BJ (cell line): ENCODE data around the gene DOCK3. TPM values are rescaled to one million over a fixed set of nuclear protein-coding genes. Genes with fewer than 3 reads are reported as not detected.
A peak's percentile ranks its signal among the peaks of the same experiment; 100 is the strongest.
"Not testable (repeated sequence)": the region's sequence is repeated elsewhere in the genome, so short reads cannot be mapped to it uniquely, and the experiment has no call there.

ENCODE experiments used
- CTCF ChIA-PET: fragments of 350-600 bp; formaldehyde crosslinking; extraction: SDS; loops from one replicate; lab custom pipeline; 2021; ENCODE audit warnings: antibody characterized with exemption, inconsistent platforms; lab: Yijun Ruan, JAX
- POLR2A ChIA-PET: fragments of 300-600 bp; sonication (Branson Sonifier 250); formaldehyde crosslinking; extraction: SDS; loops from one replicate; lab custom pipeline; 2021; ENCODE audit warnings: antibody characterized with exemption; lab: Charles Lee
- DNase-seq: peaks from one replicate; pipeline ENCODE4 v3.0.0-alpha.2; 2011; ENCODE audit warnings: low read depth
- H3K27me3 ChIP-seq: 2 replicates; pipeline ENCODE4 v1.6.0; 2011; ENCODE audit warnings: low read length; ENCODE audit not compliant: control insufficient read depth, insufficient read depth
- H3K36me3 ChIP-seq: 2 replicates; pipeline ENCODE4 v1.5.1; 2011; ENCODE audit warnings: low read length; ENCODE audit not compliant: control insufficient read depth, insufficient read depth
- H3K4me3 ChIP-seq: 2 replicates; pipeline ENCODE4 v1.5.1; 2011; ENCODE audit warnings: low read depth, mild to moderate bottlenecking, control low read depth, low read length
- polyA plus RNA-seq: library from polyadenylated mRNA; depleted of rRNA; stranded (reverse); fragments of >200 nt; gene quantifications from 2 replicates; pipeline ENCODE4 v1.2.3, GENCODE V29; 2011
- TF ChIP-seq, protein P1 (sequence below): IDR thresholded peaks from 2 replicates; pipeline ENCODE4 v1.5.1; 2011; ENCODE audit warnings: low read depth, mild to moderate bottlenecking, control low read depth, inconsistent platforms, low read length, moderate library complexity; ENCODE audit not compliant: insufficient read depth

DOCK3 gene
- polyA plus RNA-seq, 1 experiment, result 0.09 TPM

DNA sequence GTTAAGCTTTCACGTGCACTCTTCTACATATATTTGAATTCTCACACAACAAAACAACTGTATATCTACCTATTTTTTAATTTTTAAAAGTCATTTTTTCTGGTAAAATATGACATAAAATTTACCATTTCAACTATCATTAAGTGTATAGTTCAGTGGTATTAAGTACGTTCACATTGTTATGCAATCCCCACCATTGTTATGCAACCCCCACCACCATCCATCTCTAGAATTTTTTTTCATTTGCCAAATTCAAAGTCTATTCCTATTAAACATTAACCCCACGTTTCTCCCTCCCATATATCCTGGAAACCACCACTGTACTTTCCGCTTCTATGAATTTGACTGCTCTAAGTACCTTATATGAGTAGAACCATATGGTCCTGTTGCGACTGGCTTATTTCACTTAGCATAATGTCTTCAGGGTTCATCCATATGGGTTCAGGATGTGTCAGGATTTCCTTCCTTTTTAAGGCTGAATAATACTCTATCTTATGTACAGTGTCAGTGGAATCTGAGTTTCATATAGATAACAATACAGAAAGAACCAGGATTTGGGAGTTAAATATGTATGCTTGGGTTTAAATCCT is 279.2 kb downstream of the DOCK3 start:
- no peak for DNase-seq
- TF ChIP-seq, protein P1, sequence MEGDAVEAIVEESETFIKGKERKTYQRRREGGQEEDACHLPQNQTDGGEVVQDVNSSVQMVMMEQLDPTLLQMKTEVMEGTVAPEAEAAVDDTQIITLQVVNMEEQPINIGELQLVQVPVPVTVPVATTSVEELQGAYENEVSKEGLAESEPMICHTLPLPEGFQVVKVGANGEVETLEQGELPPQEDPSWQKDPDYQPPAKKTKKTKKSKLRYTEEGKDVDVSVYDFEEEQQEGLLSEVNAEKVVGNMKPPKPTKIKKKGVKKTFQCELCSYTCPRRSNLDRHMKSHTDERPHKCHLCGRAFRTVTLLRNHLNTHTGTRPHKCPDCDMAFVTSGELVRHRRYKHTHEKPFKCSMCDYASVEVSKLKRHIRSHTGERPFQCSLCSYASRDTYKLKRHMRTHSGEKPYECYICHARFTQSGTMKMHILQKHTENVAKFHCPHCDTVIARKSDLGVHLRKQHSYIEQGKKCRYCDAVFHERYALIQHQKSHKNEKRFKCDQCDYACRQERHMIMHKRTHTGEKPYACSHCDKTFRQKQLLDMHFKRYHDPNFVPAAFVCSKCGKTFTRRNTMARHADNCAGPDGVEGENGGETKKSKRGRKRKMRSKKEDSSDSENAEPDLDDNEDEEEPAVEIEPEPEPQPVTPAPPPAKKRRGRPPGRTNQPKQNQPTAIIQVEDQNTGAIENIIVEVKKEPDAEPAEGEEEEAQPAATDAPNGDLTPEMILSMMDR, result no peak
- CTCF ChIA-PET, result no interaction called here
- Histone ChIP-seq H3K27me3 (no peaks in the 10 kb centered on the region), H3K4me3 (no peak overlapping the region), H3K36me3 (no peaks in the 10 kb centered on the region)
- POLR2A ChIA-PET, result no interaction called here

DNA sequence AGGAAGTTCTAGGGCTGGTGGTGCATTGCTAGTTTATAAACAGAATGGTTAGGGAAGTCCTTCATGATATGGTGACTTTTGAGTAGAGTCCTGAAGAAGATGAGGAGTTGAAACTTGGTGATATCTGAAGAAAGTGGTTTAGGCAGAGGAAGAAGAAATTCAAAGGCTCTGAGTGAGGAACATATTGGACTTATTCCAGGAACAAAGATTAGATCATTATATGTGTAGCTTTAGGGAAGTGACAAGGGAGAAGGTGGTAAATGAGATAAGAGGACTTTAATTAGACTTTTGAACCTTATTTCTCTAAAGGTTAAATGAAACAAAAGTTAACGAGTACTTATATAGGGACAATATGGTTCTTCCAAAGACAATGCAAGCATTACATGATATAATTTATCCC is 286.7 kb downstream of the DOCK3 start:
- H3K4me3 ChIP-seq, result no peak overlapping the region
- DNase-seq, result no peak
- TF ChIP-seq, protein P1, result no peak
- no peaks in the 10 kb centered on the region for H3K27me3 ChIP-seq
- no peaks in the 10 kb centered on the region for H3K36me3 ChIP-seq
- ChIA-PET CTCF (no interaction called here), POLR2A (no interaction called here)

DNA sequence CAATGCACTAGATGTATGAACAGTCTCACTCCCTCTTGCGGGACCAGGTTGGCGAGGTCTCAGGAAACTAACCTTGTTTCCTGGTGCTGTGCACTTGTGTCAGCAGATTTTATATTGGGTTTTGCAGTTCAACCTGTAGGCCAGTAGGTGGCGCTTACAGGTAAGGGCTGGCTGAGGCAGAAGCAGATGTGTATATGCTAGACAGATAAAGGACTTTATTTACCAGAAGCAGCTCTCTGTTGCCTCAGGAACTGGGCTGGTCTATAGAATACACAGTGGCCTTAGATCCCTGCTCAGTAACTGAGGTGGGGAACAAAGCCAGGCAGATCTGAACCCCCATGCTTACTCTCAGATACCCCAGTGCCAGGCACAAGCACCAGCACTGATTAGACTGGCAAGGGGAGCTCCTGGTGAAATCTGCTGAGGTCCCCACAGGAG is 296.8 kb downstream of the DOCK3 start:
- POLR2A ChIA-PET, result no interaction called here
- TF ChIP-seq, protein P1, result peak; percentile 88
- no peak for DNase-seq
- Histone ChIP-seq H3K36me3 (no peaks in the 10 kb centered on the region), H3K27me3 (no peaks in the 10 kb centered on the region), H3K4me3 (no peak overlapping the region)
- CTCF ChIA-PET, result interaction anchor here (0.6 to 2.1 kb wide), 7 partner anchors 9 to 401 kb away, joined by 3 to 15 read pairs (median 3); no protein-coding TSS in a partner anchor

DNA sequence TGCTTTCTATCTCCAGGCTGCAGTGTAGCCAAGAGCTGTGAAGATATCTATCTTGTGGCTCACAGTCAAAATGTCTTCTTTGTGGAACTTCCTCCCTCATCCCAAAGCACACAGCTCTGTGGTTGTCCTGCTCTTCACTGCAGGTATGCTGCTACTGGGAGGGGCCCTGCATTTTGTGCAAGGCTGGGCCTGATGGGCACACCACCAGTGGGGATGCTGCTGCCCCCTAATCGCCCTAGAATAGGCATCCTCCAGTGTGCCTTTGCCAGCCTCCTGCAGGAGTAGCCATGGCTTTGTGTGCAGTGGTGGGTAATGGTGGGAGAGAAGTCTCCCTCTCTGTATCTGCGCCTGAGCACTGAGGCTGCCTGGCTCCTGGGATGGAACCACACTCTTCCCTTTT is 297.3 kb downstream of the DOCK3 start:
- CTCF ChIA-PET, result interaction anchor here (0.6 to 2.1 kb wide), 7 partner anchors 9 to 400 kb away, joined by 3 to 15 read pairs (median 3); no protein-coding TSS in a partner anchor

DNA sequence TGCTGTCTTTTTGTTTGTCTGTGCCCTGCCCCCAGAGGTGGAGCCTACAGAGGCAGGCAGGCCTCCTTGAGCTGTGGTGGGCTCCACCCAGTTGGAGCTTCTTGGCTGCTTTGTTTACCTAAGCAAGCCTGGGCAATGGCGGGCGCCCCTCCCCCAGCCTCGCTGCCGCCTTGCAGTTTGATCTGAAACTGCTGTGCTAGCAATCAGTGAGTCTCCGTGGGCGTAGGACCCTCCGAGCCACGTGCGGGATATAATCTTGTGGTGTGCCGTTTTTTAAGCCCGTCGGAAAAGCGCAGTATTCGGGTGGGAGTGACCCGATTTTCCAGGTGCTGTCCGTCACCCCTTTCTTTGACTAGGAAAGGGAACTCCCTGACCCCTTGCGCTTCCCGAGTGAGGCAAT is 303.9 kb downstream of the DOCK3 start:
- CTCF ChIA-PET, H3K4me3 ChIP-seq, H3K27me3 ChIP-seq, DNase-seq, H3K36me3 ChIP-seq, POLR2A ChIA-PET: not testable (repeated sequence)

More for the DNA sequence above, 297.3 kb downstream of the DOCK3 start:
- no peak overlapping the region for H3K4me3 ChIP-seq
- TF ChIP-seq, protein P1, result no peak
- no peaks in the 10 kb centered on the region for H3K36me3 ChIP-seq
- DNase-seq, result no peak
- H3K27me3 ChIP-seq, result no peaks in the 10 kb centered on the region
- POLR2A ChIA-PET, result no interaction called here
